SH-SY5Y (cell line): Measurements from ENCODE around the gene RIN3.

Experiments
- GATA2 ChIP-seq: IDR thresholded peaks from 2 replicates; pipeline ENCODE4 v1.6.1; 2011; ENCODE audit warnings: mild to moderate bottlenecking, low read depth, low read length
- GATA3 ChIP-seq: IDR thresholded peaks from 2 replicates; pipeline ENCODE4 v1.6.1; 2011; ENCODE audit warnings: low read depth, mild to moderate bottlenecking, low read length, moderate library complexity

DNA sequence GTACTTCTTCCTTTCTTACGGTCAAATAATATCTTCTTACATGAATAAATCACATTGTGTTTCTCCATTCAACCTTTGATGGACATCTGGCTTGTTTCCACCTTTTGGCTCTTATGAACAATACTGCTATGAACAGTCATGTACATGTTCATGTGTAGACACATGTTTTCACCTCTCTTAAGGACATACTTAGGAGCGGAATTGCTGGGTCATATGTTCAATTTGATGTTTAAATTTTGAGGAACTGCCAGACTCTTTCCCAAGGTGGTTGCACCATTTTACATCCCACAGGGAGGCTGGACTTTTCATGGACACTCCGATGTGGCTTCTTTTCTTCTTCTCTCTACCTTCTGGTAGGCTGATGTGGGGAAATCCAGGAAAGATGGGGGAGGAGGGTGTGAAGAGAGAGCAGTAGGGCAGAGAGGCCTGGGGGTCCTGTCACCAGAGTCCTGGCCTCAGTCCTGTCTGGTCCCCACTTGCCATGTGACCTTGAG lies 218.1 kb downstream of the RIN3 start:
- TF ChIP-seq GATA3 (no peak), GATA2 (no peak)
